ENCODE measurements around the gene HNRNPUL1.

GRCh38 chr19:41288673-41289530 lies 24.7 kb downstream of the HNRNPUL1 start:
- TF ChIP-seq, protein P1, sequence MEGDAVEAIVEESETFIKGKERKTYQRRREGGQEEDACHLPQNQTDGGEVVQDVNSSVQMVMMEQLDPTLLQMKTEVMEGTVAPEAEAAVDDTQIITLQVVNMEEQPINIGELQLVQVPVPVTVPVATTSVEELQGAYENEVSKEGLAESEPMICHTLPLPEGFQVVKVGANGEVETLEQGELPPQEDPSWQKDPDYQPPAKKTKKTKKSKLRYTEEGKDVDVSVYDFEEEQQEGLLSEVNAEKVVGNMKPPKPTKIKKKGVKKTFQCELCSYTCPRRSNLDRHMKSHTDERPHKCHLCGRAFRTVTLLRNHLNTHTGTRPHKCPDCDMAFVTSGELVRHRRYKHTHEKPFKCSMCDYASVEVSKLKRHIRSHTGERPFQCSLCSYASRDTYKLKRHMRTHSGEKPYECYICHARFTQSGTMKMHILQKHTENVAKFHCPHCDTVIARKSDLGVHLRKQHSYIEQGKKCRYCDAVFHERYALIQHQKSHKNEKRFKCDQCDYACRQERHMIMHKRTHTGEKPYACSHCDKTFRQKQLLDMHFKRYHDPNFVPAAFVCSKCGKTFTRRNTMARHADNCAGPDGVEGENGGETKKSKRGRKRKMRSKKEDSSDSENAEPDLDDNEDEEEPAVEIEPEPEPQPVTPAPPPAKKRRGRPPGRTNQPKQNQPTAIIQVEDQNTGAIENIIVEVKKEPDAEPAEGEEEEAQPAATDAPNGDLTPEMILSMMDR (optimal IDR thresholded peaks at IDR 0.05 in 1 of 3, IDR thresholded peaks at IDR 0.05 in 1 of 3, conservative IDR thresholded peaks at IDR 0.05 in 1 of 3; ENCODE audit: extremely low read depth in 1 of 3, insufficient read depth in 2 of 3, low read length in 3 of 3): no peak
- TF ChIP-seq EZH2 (IDR thresholded peaks at IDR 0.05; ENCODE audit: low read length): no peak
